ELR (cell line): Measurements from ENCODE around the gene FRMD4A.

Source experiments
- DNase-seq: peaks from one replicate; pipeline ENCODE4 v3.0.0-alpha.2; 2015; ENCODE audit warnings: low read depth

Gene FRMD4A

DNA sequence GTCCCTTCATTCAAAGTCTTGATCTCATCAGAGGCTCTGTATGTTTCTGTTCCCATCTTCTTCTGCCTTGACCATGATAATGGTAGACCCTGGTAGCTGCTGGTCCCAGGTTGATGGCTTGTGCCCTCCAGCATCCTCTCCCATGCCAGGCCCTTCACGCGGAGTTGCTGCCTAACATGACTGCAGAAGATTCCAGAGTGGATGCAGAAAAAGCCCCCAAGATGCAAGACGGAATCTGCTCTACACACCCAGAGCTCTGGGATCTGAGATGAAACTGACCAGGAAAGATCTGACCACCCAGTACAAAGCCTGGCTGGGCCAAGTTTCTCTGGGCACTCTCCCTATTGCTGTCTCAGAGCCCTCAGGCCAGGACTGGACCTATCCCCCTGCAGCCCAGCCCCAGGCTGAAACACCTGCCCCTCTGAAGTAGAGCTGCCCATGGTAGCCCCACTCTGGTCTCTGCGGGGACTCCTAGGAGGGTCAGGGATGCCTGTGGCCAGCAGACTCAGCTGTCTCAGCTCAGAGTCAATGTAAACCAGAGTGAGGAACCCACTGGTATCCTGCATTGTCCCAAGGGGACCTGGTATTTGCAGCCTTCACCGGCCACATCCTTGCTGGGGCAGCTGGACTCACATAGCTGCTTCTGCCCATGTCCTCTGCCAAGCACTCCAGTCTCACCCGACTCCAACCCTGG is 9.5 kb upstream of the FRMD4A start:
- no peak for DNase-seq

DNA sequence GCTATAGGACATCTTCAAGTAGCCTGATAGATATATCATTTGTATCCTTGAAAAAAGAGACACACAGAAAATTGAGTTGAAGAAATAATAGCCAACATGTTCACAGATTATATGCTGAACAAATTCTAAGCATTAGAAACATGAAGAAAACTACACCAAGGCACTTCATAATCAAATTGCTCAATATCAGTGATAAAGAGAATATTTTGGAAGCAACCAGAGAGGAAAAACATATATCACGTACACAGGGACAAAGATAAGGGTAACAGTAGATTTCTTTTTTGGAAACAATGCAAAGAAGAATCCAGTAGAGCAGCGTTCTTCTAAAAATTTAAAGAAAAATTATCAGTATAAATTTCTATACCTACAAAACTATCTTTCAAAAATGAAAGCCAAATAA is 6.0 kb upstream of the FRMD4A start:
- DNase-seq: no peak

DNA sequence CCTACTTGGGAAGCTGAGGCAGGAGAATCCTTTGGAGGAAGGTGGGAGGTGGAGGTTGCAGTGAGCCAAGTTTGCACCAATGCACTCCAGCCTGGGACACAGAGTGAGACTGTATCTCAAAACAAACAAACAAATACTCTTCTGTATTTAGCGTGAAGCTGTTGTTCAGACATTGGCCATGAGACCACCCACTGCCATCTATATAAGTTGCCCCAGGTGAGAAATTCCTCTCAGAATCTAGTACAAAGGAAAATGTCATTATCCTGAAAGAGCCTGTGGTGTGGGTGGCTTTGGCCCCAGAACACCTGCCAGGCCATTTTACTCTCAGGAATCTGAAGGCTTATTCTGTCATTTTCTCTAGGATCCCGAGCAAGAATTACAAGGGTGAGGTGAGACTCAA is 4.0 kb upstream of the FRMD4A start:
- no peak for DNase-seq

DNA sequence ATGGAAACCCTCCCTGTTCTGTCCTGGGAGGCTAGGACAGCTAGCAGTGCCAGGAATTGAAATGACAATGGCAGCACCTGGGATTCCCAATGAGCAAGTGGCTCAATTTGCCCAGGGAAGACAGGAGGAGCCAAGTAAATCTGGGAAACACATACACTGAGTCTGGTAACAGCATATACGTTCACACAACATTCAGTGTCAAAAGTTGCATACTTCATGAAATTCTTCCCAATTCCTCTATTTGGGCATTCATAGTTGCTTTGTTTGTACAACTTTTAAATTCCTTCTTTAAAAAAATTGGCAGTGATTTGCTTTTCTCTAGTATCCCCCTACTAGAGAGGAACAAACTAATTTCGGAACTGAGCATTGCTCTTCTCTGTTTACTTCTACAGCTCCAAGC is 2.9 kb upstream of the FRMD4A start:
- no peak for DNase-seq

DNA sequence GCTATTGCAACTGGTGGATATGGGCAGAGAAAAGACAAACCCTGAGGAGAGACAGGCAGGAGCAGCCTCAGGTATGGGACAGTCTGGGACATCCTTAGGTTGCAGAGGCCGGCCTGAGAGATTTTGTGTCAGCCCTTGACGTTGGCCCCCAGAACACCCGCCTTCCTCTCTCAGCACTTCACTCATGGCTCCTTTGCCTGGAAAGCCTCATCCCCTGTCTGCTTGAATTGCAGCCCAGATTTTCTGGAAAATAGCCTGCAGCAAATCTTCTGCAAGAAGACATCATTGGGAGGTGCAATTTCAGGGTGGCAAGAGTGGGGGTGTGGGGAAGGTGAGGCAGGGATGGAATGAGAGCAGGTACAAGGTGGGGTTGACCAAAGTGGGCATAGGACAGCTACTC is 2.2 kb upstream of the FRMD4A start:
- no peak for DNase-seq

DNA sequence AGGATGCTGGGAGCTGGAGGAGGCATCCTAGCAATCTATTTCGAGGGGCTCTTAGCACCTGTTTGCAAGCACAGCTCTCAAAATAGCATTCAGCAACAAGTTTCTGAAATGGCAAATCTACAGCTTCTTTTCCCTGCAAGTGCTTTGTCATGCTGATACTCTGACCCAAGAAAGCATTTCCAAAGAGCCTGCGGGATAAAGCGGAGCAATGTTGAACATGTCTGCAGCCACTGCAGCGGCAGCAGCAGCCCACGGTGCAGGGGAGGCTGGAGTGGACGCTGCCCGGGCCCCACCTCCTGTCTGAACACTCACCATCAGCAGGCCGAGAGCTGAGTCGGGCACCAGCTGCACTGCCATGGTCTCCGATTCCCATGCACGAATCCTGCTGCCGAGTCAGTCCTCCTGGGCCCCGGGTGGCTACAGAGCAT is 964 bp downstream of the FRMD4A start:
- no peak for DNase-seq

DNA sequence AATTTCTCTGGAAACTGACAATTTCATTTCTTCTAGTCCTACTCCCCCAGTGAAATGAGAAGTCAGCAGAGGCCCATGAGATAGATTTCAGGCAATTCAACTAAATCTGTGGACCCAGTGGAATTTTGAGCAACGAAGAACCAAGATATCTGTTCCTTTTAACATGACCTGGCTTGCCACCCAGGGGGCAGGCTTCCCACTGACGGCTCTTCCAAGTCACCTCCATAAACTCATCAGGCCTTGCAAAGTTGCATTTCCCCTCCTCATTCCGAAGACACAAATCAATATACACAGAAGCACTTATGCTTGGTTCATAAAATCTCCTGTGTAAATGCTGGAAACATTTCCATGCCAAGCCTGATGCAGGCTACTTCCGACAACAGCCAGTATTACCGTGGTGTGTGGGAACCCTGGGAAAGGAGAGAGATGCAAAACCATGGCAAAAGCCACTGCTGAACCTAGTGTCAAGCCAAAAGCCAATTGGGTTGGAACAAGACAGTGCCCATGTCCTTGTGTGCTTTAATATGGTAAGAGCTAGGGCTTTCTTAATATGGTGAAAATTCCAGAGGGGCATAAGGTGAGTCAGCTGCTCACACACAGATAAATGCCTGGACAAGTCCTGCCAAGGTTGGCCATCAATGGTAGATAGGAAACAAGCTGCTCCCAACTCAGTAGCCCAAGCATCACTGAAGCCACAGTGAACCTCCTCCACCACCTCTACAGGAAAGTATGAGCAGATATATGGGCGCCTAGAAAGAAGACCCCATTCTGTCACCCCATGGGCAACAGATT is 1.6 kb downstream of the FRMD4A start:
- DNase-seq: no peak

DNA sequence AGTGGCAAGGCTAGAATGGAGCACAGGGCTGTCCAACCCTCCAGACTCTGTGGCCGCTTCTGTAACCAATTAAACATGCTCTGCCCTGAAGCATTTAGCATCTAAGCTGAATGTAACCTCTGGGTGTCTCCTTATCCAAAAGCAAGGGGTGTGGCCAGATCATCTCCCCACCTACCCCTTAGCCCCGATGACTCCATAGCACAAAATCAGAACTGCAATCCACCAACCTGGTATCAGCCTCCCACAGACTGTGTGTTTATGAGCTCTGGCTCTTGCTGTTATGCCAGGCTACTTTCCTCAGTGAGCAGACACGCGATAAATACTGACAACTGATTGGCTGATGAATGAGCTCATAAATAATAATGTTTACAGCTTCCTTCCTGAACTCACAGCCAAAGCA is 3.2 kb downstream of the FRMD4A start:
- DNase-seq: peak; percentile 10

DNA sequence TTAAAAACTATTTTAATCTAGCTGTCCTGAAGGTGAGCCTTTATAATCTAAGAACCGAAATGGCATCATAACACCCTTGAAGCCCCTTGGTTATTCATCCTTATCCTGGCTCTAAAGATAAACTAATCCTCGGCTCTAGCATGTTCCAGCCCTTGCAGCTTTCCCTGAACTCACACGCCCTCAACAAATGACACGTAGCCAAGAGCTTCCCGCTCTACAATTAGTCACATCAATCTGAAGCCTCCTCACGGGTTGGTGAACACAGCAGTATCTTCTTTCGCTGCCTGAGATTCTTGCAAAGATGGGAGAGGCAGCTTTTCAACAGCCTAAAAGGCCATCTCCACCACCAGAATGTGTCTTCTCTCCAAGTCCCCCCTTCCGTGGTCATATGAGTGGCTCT is 4.1 kb downstream of the FRMD4A start:
- DNase-seq: no peak

DNA sequence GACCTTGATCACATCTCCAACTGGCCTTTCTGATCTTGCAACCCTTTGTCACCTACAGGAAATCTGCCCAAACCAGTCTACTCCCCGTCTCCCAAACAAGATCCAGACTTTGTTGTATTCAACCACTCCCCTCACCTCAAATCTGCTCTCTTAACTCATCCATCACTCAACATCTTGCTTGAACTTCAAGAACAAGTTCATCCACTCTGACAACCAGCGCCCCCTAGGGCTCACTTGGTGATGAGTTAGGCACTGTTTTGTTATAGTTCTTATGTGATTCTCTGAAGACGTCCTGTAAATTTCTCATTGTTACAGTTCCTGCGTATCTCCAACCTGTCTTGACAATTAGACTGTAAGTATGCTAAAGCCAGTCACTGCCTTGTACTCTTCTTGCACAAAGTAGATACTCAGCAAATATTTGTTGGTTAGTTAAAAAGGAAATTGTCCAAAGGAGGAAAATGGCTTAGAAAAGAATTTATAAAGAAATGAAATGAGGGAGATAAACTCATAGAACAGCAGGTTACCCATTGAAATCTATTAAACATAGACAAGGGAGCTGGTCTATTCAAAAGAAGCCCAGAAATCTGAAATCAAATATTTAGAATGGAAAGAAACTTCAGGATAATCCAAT is 5.3 kb downstream of the FRMD4A start:
- peak; percentile 43 for DNase-seq

DNA sequence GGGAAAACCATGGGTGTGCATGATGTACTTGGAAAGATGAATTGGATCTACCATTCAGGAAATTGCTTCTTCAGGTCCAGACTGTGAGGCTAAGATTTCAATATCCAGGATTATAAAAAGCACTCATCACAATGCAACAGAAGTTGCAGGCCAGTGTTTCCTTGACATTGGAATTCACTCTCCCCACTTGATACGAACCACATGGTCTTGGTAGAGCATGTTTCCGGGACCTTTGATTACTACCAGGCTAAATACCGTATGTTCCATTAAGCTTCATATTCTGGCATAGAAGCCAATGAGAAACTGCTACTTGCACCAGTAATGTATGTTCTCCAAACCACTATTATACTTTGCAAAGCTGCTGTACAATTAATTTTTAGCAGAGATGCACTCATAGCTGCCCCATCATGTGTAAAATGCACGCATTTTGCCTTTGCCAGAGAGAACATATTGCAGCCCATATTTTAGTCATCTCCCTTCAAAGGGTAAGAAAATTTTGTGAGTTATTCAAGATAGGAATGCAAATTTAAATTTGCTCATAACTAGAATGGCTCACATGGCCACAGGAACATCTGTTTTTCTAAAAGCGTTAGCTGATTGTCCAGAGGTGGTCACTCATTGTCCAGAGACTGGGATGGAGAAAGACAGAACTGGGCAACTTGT is 8.1 kb downstream of the FRMD4A start:
- no peak for DNase-seq

DNA sequence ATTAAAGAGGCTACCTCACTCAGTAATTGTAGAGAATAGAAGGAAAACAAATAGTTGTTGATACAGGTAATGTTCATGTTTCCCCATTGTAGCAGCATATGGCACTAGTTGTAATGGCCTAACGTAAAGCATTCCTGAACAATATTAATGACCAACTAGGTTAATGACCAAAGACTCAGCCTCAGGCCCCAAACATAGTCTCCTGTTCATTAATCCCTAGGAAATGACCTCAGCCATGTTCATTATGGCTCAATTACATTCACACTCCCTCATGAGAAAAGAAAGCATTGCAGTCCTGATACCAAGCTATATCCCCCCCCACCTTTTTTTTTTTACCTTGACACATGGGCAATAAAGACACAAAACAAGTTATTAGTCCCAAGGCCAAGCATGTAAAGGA is 12.7 kb downstream of the FRMD4A start:
- no peak for DNase-seq

DNA sequence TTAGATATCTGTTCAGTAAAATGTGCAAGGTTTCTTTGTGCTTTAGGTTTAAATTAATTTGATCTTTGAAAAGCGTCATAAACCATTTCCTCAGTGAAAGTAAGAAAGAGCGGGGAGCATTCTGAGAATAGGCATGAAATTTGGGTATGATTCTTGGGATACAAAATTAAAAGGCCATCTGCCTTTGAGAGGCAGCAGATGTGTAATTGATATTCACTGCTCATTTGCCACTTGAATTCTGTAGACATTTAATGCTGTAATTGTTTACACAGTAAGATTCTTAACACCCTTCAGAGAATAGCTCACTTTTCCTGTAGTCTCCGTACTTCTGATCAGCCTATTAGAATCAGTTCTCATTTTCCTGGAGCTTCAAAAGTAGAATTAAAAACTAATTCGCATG is 18.7 kb downstream of the FRMD4A start:
- DNase-seq: no peak

DNA sequence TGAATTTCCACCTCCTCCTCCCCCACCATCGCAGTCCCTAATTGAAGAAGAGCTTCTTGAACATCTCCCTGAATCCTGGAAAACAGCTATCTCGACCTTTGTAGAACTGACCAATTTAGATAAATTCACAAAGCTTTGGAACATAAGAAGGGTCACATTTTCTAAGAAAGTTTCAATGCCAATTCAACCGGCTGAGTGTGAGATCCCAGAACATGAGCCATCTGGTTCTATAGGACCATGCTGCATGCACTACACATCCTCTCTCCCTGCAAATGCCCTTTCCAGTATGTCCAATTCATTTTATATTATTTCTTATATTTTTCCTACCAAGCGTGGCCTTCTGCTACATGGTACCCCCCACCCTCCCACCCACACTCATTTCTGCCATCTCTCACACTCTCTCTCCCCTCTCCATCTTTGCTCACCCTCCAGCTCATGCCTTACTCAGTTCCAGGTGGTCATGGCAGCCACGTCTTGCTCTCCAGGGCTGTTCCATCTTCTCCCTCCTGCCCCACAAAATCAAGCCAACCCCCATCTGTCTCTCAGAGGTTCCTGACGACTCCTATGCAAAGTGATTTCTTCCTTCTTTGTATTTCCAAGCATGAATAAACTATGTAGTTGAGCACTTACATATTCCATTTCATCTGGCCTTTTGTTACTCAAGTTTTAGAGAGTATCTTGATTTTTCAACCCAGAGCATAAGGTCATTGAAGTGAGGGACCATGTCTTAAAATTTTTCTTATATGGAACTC is 19.3 kb downstream of the FRMD4A start:
- DNase-seq: no peak

DNA sequence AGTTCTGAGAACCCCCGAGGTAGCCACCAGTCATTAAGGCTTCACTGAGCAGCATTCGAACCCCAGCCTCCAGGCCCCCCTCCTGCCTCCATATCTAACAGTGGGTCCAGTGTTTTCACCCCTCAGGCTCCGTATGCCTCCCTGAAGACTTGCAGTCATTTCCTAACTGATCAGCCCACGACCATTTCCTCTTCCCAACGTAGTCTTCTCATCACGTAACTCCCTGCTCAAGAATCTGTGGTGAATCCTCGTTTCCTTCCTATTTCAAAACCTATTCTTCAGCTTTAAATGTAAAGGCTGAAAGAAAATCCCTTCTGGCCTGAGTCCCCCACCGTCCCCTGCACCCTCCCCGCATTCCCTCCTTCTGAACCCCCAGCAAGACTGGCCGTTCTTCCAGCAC is 21.1 kb downstream of the FRMD4A start:
- DNase-seq: no peak

DNA sequence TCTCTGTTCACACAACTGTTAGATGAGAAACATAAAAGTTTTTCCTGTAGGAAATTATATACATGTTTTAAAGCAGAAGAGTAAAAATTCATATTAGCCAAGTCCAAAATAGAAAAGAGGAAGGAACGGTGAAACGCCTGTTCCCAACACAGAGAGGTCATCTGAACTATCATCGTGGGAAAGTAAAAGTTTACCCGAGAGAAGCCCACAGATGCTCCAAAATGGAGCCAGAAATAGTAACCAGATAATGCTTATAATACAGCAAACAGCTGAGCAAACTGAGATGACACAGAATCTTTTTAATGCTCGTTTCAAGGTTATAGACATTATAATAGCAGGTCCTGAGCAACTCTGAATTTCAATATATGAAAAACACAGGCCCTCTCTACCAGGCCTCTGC is 24.5 kb downstream of the FRMD4A start:
- DNase-seq: no peak

DNA sequence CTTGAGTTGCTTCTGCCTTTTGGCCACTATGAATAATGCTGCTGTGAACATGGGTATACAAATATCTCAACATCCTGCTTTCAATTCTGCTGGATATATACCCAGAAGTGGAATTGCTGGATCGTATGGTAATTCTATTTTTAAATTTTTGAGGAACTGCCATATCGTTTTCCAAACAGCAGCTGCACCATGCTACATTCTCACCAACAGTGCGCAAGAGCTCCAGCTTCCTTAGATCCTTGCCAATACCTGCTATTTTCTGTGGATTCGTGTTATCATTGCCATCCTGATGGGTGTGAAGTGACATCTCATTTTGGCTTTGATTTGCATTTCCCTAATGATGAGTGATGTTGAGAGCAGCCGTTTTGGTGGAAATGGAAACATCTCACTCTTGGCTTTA is 26.7 kb downstream of the FRMD4A start:
- DNase-seq: no peak

DNA sequence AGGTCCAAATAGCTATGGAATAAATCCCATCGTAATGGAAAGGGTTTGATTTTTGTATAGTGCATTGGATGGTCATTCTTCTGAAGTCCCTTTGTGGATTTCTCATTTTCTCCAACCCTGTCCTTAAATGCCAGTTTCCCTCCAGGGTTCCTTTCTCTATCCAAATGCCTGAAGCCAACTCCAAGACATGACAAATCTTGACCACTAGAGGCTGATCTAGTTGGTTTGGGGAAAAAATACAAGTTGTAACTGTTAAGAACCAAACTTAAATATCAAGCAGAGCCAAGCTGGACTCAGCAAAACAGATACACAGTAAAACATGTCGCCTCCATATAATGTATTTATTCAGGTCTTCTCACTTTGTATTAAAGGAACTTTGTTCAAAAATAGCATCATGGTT is 28.7 kb downstream of the FRMD4A start:
- peak; percentile 45 for DNase-seq

DNA sequence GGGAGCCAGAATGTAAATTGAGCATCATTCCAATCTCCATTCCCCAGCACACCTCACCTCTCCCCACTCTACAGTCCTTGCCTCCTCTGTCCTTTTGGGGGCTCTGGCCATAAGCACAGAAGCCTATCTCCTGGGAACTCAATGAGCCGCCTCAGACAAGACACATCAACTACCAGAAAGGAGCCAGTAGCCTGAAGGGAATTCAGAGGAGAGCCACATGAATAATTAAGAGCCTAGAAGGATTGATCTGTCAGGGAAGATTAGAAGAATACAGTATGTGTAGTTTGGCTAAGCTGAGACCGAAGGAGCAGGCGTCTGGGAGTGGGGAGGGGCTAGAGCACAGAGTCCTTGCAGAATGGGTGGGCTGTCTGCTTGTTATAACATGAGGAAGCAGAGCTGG is 31.2 kb downstream of the FRMD4A start:
- no peak for DNase-seq

DNA sequence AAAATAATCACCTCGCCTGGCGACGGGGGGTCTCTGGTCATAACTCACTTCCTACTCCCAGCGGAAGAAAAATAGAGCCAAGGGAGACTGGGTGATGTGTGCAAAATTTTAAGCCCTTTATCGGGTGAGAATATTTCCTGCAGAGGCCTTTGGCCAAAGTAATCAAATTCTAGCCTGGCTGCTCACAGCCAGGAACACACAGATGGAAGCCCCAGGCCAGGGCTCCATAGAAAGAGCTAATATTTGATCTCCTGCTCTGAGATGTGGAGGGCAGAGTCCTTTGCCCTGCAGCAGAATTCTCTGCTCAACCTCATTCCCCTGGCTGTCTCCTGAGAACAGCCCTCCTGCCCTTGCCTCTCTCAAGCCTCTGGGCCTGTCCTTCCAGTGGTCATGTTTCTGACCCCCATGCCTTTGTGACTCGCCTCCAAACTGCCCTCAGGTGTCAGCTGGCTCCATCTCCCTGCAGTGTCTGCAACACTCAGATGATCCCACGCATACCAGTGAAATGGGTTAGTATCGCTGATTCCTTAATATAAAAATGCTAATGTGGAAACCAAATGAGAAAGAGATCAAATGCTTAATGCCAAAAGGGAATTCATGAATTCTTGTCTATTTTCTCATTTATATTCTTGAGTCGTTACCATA is 34.5 kb downstream of the FRMD4A start:
- no peak for DNase-seq

DNA sequence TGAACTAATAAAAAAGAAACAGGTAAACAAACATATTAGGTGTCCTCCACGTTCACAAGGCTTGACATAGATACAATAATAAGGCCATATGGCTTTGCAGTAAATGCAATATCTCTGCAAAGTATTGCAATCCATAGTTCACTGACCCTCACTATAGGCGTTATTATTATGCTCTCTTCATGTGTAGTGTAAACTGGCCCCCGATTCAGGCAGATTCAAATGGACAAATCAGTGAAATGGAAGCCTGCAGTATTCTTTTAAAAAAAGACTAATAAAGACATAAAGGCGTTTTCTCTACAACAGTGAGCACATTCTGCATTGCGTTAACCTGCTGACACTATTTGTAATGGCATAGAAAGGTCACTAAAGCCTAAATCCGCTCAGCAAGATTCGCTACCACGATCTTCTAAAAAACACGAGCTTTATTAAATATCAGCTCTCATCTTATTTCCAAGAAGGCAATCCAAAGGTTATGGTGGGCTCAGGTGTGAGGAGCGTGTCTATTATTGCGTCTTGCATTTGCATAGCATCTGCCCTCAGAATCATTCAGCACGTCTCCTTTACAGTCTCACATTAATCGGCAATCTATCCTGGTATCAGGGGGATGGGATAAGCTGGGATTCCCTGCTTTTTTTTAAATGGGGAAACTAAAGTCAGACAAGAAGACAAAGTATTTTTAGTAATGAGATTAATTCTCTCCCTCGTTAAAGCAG is 36.2 kb downstream of the FRMD4A start:
- DNase-seq: no peak
